SU-DHL-6 (cell line): Measurements from ENCODE around the gene SYPL2.

Experiments
- H2AFZ ChIP-seq: fragments of 200-600 bp; sonication (generic); 2 replicates; pipeline ENCODE4 v1.6.1; 2014; ENCODE audit warnings: low read depth, mild to moderate bottlenecking, moderate library complexity, mixed read lengths, antibody characterized with exemption, low read length; ENCODE audit not compliant: severe bottlenecking
- H3F3A ChIP-seq: fragments of 200-600 bp; shearing (Covaris generic); 2 replicates; pipeline ENCODE4 v1.6.0; 2016; ENCODE audit warnings: antibody characterized with exemption, mild to moderate bottlenecking; ENCODE audit not compliant: insufficient read depth
- H3K27ac ChIP-seq: fragments of 200-600 bp; sonication (generic); 2 replicates; pipeline ENCODE4 v1.5.1; 2016; ENCODE audit warnings: low read depth, mild to moderate bottlenecking, low read length, moderate library complexity, mixed read lengths
- H3K27me3 ChIP-seq: fragments of 200-600 bp; sonication (generic), shearing (Covaris generic); 2 replicates; pipeline ENCODE4 v1.6.0; 2014; ENCODE audit warnings: mild to moderate bottlenecking, low read length
- H3K36me3 ChIP-seq: fragments of 200-600 bp; sonication (generic); 2 replicates; pipeline ENCODE4 v1.6.1; 2014; ENCODE audit warnings: mild to moderate bottlenecking, low read length, mixed read lengths
- H3K4me2 ChIP-seq: fragments of 300-600, 200-600 bp; shearing (Covaris generic), sonication (generic); 2 replicates; pipeline ENCODE4 v1.6.0; 2014; ENCODE audit warnings: low read length, low read depth, mild to moderate bottlenecking; ENCODE audit not compliant: poor library complexity, severe bottlenecking
- H3K4me3 ChIP-seq: fragments of 200-600 bp; sonication (generic); 2 replicates; pipeline ENCODE4 v1.5.1; 2014; ENCODE audit warnings: antibody characterized with exemption, low read length, mild to moderate bottlenecking, mixed read lengths; ENCODE audit not compliant: insufficient read depth, poor library complexity, severe bottlenecking
- H3K79me2 ChIP-seq: fragments of 200-600 bp; sonication (generic); 2 replicates; pipeline ENCODE4 v1.6.1; 2014; ENCODE audit warnings: mild to moderate bottlenecking, low read length, moderate library complexity; ENCODE audit not compliant: insufficient read depth
- H3K9ac ChIP-seq: fragments of 200-600 bp; sonication (generic); 2 replicates; pipeline ENCODE4 v1.7.0; 2014; ENCODE audit warnings: mild to moderate bottlenecking, low read length
- H3K9me2 ChIP-seq: fragments of 200-600 bp; sonication (generic); replicated peaks from 2 replicates; pipeline ENCODE4 v1.6.1; 2014; ENCODE audit warnings: low read length; ENCODE audit not compliant: insufficient read depth
- H3K9me3 ChIP-seq: fragments of 200-600 bp; sonication (generic); 2 replicates; pipeline ENCODE4 v1.6.1; 2014; ENCODE audit warnings: low read length, mixed read lengths; ENCODE audit not compliant: insufficient read depth
- H4K20me1 ChIP-seq: fragments of 200-600 bp; sonication (generic); 2 replicates; pipeline ENCODE4 v1.6.1; 2014; ENCODE audit warnings: low read depth, mild to moderate bottlenecking, antibody characterized with exemption, low read length, moderate library complexity, mixed read lengths
- EZH2phosphoT487 ChIP-seq: fragments of 200-600 bp; sonication (generic), shearing (Covaris generic); conservative IDR thresholded peaks from 2 replicates; pipeline ENCODE4 v1.6.1; 2018; ENCODE audit warnings: mild to moderate bottlenecking, antibody characterized with exemption, low read length, moderate library complexity, mixed read lengths
- TF ChIP-seq, protein P1 (sequence below): fragments of 200-600 bp; sonication (generic); IDR thresholded peaks from one replicate; pipeline ENCODE4 v1.5.1; 2017; ENCODE audit warnings: antibody characterized with exemption, mild to moderate bottlenecking, low read length, moderate library complexity; ENCODE audit not compliant: insufficient read depth, poor library complexity, severe bottlenecking

SYPL2 gene

DNA sequence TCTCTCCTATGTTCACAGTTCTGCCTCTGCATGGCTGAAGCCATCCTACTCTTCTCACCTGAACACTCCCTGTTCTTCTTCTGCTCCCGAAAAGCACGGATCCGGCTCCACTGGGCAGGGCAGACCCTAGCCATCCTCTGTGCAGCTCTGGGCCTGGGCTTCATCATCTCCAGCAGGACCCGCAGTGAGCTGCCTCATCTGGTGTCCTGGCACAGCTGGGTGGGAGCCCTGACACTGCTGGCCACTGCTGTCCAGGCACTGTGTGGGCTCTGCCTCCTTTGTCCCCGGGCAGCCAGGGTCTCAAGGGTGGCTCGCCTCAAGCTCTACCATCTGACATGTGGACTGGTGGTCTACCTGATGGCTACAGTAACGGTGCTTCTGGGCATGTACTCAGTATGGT lies 29.4 kb downstream of the SYPL2 start:
- TF ChIP-seq, protein P1, sequence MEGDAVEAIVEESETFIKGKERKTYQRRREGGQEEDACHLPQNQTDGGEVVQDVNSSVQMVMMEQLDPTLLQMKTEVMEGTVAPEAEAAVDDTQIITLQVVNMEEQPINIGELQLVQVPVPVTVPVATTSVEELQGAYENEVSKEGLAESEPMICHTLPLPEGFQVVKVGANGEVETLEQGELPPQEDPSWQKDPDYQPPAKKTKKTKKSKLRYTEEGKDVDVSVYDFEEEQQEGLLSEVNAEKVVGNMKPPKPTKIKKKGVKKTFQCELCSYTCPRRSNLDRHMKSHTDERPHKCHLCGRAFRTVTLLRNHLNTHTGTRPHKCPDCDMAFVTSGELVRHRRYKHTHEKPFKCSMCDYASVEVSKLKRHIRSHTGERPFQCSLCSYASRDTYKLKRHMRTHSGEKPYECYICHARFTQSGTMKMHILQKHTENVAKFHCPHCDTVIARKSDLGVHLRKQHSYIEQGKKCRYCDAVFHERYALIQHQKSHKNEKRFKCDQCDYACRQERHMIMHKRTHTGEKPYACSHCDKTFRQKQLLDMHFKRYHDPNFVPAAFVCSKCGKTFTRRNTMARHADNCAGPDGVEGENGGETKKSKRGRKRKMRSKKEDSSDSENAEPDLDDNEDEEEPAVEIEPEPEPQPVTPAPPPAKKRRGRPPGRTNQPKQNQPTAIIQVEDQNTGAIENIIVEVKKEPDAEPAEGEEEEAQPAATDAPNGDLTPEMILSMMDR = no peak
- no peak for TF ChIP-seq EZH2phosphoT487
- Histone ChIP-seq H3K36me3 (no peaks in the 10 kb centered on the region), H3K27ac (no peak overlapping the region), H4K20me1 (no peaks in the 10 kb centered on the region), H3F3A (no peaks in the 10 kb centered on the region), H3K9ac (no peak overlapping the region), H3K4me2 (no peak overlapping the region), H3K4me3 (no peak overlapping the region), H3K9me3 (no peaks in the 10 kb centered on the region), H2AFZ (no peak overlapping the region), H3K79me2 (0 out of 2 replicates have a peak, but pooled peaks cover 3% of the 10 kb centered on the region), H3K27me3 (no peaks in the 10 kb centered on the region), H3K9me2 (no peaks in the 10 kb centered on the region)

DNA sequence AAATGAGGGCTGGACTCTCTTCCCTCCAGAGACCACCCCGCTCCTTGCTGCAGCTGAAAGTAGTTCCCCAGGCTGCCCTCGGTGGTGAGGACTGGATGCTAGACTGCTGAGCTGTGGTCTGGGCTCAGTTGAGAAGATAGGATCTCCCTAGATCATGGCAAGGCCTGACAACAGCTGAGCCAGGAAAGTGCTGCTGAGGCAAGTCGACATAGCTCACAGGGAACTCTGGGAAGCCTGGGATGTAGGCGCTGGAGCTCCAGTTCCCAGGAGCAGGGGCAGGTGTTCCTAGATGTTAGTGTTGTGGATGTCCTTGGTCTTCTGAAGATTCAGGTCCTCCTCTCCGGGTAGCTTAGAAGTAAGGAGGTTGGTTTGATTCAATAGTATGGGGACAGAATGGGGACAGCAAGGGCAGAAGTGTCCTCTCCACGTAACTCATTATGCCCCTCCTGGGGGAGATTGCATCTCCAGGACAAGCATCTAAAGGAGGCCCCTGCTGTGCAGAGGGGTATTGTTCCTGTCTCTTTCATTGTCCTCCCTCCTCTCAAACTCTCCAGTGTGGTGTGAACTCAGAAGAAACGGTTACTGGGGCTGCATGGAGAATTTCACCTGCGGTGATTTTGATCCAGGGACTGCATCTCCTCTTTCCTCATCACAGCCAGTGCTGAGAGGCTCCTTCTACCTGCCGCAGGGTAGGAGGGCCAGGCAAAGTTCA lies 31.3 kb downstream of the SYPL2 start:
- Histone ChIP-seq H3K27me3 (no peaks in the 10 kb centered on the region), H4K20me1 (no peaks in the 10 kb centered on the region), H3K9me3 (no peaks in the 10 kb centered on the region), H3K4me2 (no peak overlapping the region), H3K79me2 (0 out of 2 replicates have a peak, but pooled peaks cover 3% of the 10 kb centered on the region), H3K9me2 (no peaks in the 10 kb centered on the region), H2AFZ (no peak overlapping the region), H3K36me3 (no peaks in the 10 kb centered on the region), H3F3A (no peaks in the 10 kb centered on the region), H3K27ac (no peak overlapping the region), H3K4me3 (no peak overlapping the region), H3K9ac (no peak overlapping the region)
- TF ChIP-seq, protein P1 = no peak
- TF ChIP-seq EZH2phosphoT487 = no peak

DNA sequence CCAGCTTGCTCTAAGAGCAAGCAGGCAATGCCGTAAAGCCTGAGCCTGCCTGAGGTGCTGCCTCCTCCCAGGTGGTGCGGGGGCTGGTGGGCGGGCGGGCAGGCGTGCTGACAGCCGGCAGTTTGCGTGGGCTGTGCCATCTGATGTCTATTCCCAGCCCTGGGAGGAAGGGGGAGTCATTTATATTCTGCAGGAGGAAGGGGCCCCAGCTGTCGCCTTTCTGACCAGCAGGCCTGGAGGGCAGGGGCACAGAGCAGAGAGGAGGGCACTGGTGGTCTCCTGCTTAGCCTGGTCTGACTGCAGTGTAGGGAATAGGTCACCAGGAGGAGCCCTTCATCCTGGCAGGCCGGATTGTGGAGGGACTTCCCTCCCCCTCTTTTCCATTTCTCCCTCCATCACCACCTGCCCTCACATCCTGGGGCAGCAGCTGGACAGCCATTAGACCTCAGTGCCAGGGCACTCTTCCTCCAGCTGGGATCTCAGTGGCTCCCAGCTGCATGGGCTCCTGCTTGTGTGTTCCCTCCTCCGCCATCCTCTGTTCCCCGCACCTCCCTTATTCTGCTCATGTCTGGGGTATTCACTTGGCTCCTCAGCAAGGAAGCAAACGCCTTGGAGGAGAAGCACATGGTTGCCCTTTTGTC lies 31.9 kb downstream of the SYPL2 start:
- H3K9me2 ChIP-seq = no peaks in the 10 kb centered on the region
- H3K9me3 ChIP-seq = no peaks in the 10 kb centered on the region
- no peak overlapping the region for H3K4me2 ChIP-seq
- no peak overlapping the region for H3K4me3 ChIP-seq
- no peak overlapping the region for H3K27ac ChIP-seq
- TF ChIP-seq, protein P1 = no peak
- no peak for TF ChIP-seq EZH2phosphoT487
- no peaks in the 10 kb centered on the region for H3K36me3 ChIP-seq
- H3K79me2 ChIP-seq = 0 out of 2 replicates have a peak, but pooled peaks cover 3% of the 10 kb centered on the region
- H3K9ac ChIP-seq = no peak overlapping the region
- H3F3A ChIP-seq = no peaks in the 10 kb centered on the region
- H4K20me1 ChIP-seq = no peaks in the 10 kb centered on the region
- H2AFZ ChIP-seq = no peak overlapping the region
- no peaks in the 10 kb centered on the region for H3K27me3 ChIP-seq
